Astrocyte (in vitro differentiated cells and primary cell): ENCODE data around the gene RBM47. TPM values are rescaled to one million over a fixed set of nuclear protein-coding genes. Genes with fewer than 3 reads are reported as not detected.

Experiments
- DNase-seq: peaks from one replicate; pipeline ENCODE4 v3.0.0-alpha.2; 2010; ENCODE audit warnings: low read depth
- FAIRE-seq: peaks from 2 replicates; lab custom pipeline; 2011; peaks lifted over from hg19 to GRCh38; lab: Jason Lieb, UNC
- H2AFZ ChIP-seq: 2 replicates; pipeline ENCODE4 v1.6.0; 2012; ENCODE audit warnings: low read depth, low read length, inconsistent platforms
- H3K27ac ChIP-seq: 2 replicates; pipeline ENCODE4 v1.5.1; 2011; ENCODE audit warnings: low read depth, low read length, inconsistent platforms
- H3K27me3 ChIP-seq: 2 replicates; pipeline ENCODE4 v1.6.0; 2011; ENCODE audit warnings: low read length, inconsistent platforms; ENCODE audit not compliant: insufficient read depth
- H3K36me3 ChIP-seq: 2 replicates; pipeline ENCODE4 v1.5.1; 2011; ENCODE audit warnings: low read length, inconsistent platforms; ENCODE audit not compliant: insufficient read depth
- H3K4me1 ChIP-seq: 2 replicates; pipeline ENCODE4 v1.5.1; 2011; ENCODE audit warnings: low read length, inconsistent platforms; ENCODE audit not compliant: insufficient read depth
- H3K4me2 ChIP-seq: 2 replicates; pipeline ENCODE4 v1.6.0; 2012; ENCODE audit warnings: low read length, inconsistent platforms
- H3K4me3 ChIP-seq: 2 replicates; pipeline ENCODE4 v1.5.1; 2011; ENCODE audit warnings: low read depth, mild to moderate bottlenecking, low read length, inconsistent platforms; ENCODE audit not compliant: insufficient read depth
- H3K79me2 ChIP-seq: 2 replicates; pipeline ENCODE4 v1.6.0; 2012; ENCODE audit warnings: mild to moderate bottlenecking, low read length, inconsistent platforms; ENCODE audit not compliant: insufficient read depth
- H3K9ac ChIP-seq: 2 replicates; pipeline ENCODE4 v1.6.0; 2012; ENCODE audit warnings: mild to moderate bottlenecking, low read length, inconsistent platforms
- H3K9me3 ChIP-seq: 2 replicates; pipeline ENCODE4 v1.5.1; 2012; ENCODE audit warnings: low read depth, mild to moderate bottlenecking, low read length, inconsistent platforms; ENCODE audit not compliant: insufficient read depth
- H4K20me1 ChIP-seq: 2 replicates; pipeline ENCODE4 v1.6.0; 2012; ENCODE audit warnings: low read length, inconsistent platforms; ENCODE audit not compliant: insufficient read depth
- H3K27ac Mint-ChIP-seq: one replicate; pipeline ENCODE4 v1.8.0; 2021; ENCODE audit warnings: mild to moderate bottlenecking, mixed read lengths; ENCODE audit not compliant: unreplicated experiment
- H3K27me3 Mint-ChIP-seq: one replicate; pipeline ENCODE4 v1.8.0; 2021; ENCODE audit warnings: low read depth, mixed read lengths; ENCODE audit not compliant: unreplicated experiment
- H3K36me3 Mint-ChIP-seq: one replicate; pipeline ENCODE4 v1.8.0; 2021; ENCODE audit warnings: low read depth, mixed read lengths; ENCODE audit not compliant: unreplicated experiment
- H3K4me1 Mint-ChIP-seq: one replicate; pipeline ENCODE4 v1.8.0; 2021; ENCODE audit warnings: low read depth, mixed read lengths; ENCODE audit not compliant: unreplicated experiment
- H3K4me3 Mint-ChIP-seq: one replicate; pipeline ENCODE4 v1.8.0; 2021; ENCODE audit warnings: mild to moderate bottlenecking, moderate library complexity, mixed read lengths; ENCODE audit not compliant: unreplicated experiment
- H3K9me3 Mint-ChIP-seq: one replicate; pipeline ENCODE4 v1.8.0; 2021; ENCODE audit warnings: mild to moderate bottlenecking, mixed read lengths; ENCODE audit not compliant: unreplicated experiment
- CTCF ChIP-seq: IDR thresholded peaks from 2 replicates; pipeline ENCODE4 v1.5.1; 2011; ENCODE audit warnings: low read depth, mild to moderate bottlenecking, inconsistent platforms, low read length, moderate library complexity; ENCODE audit not compliant: insufficient read depth
- EZH2 ChIP-seq: IDR thresholded peaks from 2 replicates; pipeline ENCODE4 v1.6.1; 2012; ENCODE audit warnings: mild to moderate bottlenecking, low read length, inconsistent platforms; ENCODE audit not compliant: insufficient read depth
- total RNA-seq: library from RNA; stranded (reverse); gene quantifications from 2 replicates; pipeline ENCODE4 v1.2.1, GENCODE V29; 2021

RBM47 gene
- total RNA-seq, 1 donor from 2014 or later, result 2.9 TPM

- Mint-ChIP-seq H3K4me3 (no peak overlapping the region), H3K9me3 (no peaks in the 10 kb centered on the region), H3K36me3 (no peaks in the 10 kb centered on the region), H3K27ac (no peak overlapping the region), H3K4me1 (peaks cover 13% of the 10 kb centered on the region), H3K27me3 (peaks cover 8% of the 10 kb centered on the region)
- Histone ChIP-seq H2AFZ (no peak overlapping the region), H3K4me3 (no peak overlapping the region), H3K79me2 (no peaks in the 10 kb centered on the region), H3K27me3 (no peaks in the 10 kb centered on the region), H3K4me1 (peaks cover 4% of the 10 kb centered on the region), H3K27ac (no peak overlapping the region), H3K4me2 (no peak overlapping the region), H3K9me3 (no peaks in the 10 kb centered on the region), H3K9ac (no peak overlapping the region), H3K36me3 (no peaks in the 10 kb centered on the region), H4K20me1 (no peaks in the 10 kb centered on the region)
- TF ChIP-seq EZH2 (no peak), CTCF (no peak)
- FAIRE-seq (no peak), DNase-seq (no peak)
Observed at GRCh38 chr4:40585201-40585799, 44.4 kb downstream of the RBM47 start.

- peaks cover 6% of the 10 kb centered on the region for H3K4me1 ChIP-seq
Observed at GRCh38 chr4:40584517-40585141, 45.0 kb downstream of the RBM47 start.

More at GRCh38 chr4:40584517-40585141, 45.0 kb downstream of the RBM47 start:
- TF ChIP-seq CTCF (no peak), EZH2 (no peak)
- no peak overlapping the region for H3K4me3 Mint-ChIP-seq
- Histone ChIP-seq H3K9ac (no peak overlapping the region), H3K9me3 (no peaks in the 10 kb centered on the region), H3K36me3 (no peaks in the 10 kb centered on the region), H3K79me2 (no peaks in the 10 kb centered on the region), H4K20me1 (no peaks in the 10 kb centered on the region), H3K4me3 (no peak overlapping the region), H2AFZ (no peak overlapping the region), H3K27ac (no peak overlapping the region), H3K4me2 (no peak overlapping the region), H3K27me3 (no peaks in the 10 kb centered on the region)
- peaks cover 17% of the 10 kb centered on the region for H3K4me1 Mint-ChIP-seq
- no peaks in the 10 kb centered on the region for H3K9me3 Mint-ChIP-seq
- H3K27ac Mint-ChIP-seq, result no peak overlapping the region
- no peak for DNase-seq
- no peaks in the 10 kb centered on the region for H3K36me3 Mint-ChIP-seq
- peaks cover 8% of the 10 kb centered on the region for H3K27me3 Mint-ChIP-seq
- no peak for FAIRE-seq
